ENCODE measurements around the gene CLPTM1.

Gene CLPTM1

GRCh38 chr19:44948237-44948636 lies 6.9 kb upstream of the CLPTM1 start:
- no peak for TF ChIP-seq CTCF (IDR thresholded peaks at IDR 0.05; ENCODE audit: borderline replicate concordance, control extremely low read depth, extremely low read depth, insufficient read depth, missing control alignments)
- DNase-seq (ENCODE audit: low spot score) = no peak
- in situ Hi-C loops (cut with MboI; ENCODE audit: low sequenced_read_pairs, unreplicated experiment) = no loop called here

- no peak for DNase-seq (ENCODE audit: low spot score)
These were observed 6.3 kb upstream of the CLPTM1 start for GRCh38 chr19:44948763-44949374.

GRCh38 chr19:44949550-44949949 lies 5.6 kb upstream of the CLPTM1 start:
- DNase-seq (ENCODE audit: low spot score) = no peak
- no peak for TF ChIP-seq CTCF (IDR thresholded peaks at IDR 0.05; ENCODE audit: borderline replicate concordance, control extremely low read depth, extremely low read depth, insufficient read depth, missing control alignments)
- in situ Hi-C loops (cut with MboI; ENCODE audit: low sequenced_read_pairs, unreplicated experiment) = no loop called here

More at GRCh38 chr19:44948763-44949374, 6.3 kb upstream of the CLPTM1 start:
- TF ChIP-seq CTCF (IDR thresholded peaks at IDR 0.05; ENCODE audit: borderline replicate concordance, control extremely low read depth, extremely low read depth, insufficient read depth, missing control alignments) = no peak
- in situ Hi-C loops (cut with MboI; ENCODE audit: low sequenced_read_pairs, unreplicated experiment) = no loop called here

- DNase-seq (ENCODE audit: low spot score) = peak; percentile 82
- peak; percentile 79 for TF ChIP-seq CTCF (IDR thresholded peaks at IDR 0.05; ENCODE audit: borderline replicate concordance, control extremely low read depth, extremely low read depth, insufficient read depth, missing control alignments)
- in situ Hi-C loops (cut with MboI; ENCODE audit: low sequenced_read_pairs, unreplicated experiment) = loop anchor here (10.0 kb wide), 1 partner anchor 167 kb away; no protein-coding TSS in a partner anchor
These were observed 3.7 kb upstream of the CLPTM1 start for GRCh38 chr19:44951179-44952159.

GRCh38 chr19:44954278-44954648 lies 917 bp upstream of the CLPTM1 start:
- in situ Hi-C loops (cut with MboI; ENCODE audit: low sequenced_read_pairs, unreplicated experiment) = loop anchor here (10.0 kb wide), 1 partner anchor 169 kb away; no protein-coding TSS in a partner anchor
- no peak for TF ChIP-seq CTCF (IDR thresholded peaks at IDR 0.05; ENCODE audit: borderline replicate concordance, control extremely low read depth, extremely low read depth, insufficient read depth, missing control alignments)

GRCh38 chr19:44955505-44956439 lies 592 bp downstream of the CLPTM1 start:
- DNase-seq (ENCODE audit: low spot score) = no peak
- in situ Hi-C loops (cut with MboI; ENCODE audit: low sequenced_read_pairs, unreplicated experiment) = loop anchor here (10.0 kb wide), 1 partner anchor 171 kb away; no protein-coding TSS in a partner anchor
- TF ChIP-seq CTCF (IDR thresholded peaks at IDR 0.05; ENCODE audit: borderline replicate concordance, control extremely low read depth, extremely low read depth, insufficient read depth, missing control alignments) = no peak

More at GRCh38 chr19:44954278-44954648, 917 bp upstream of the CLPTM1 start:
- DNase-seq (ENCODE audit: low spot score) = no peak

All from GM13976 (cell line).